GM12864 (cell line): ENCODE measurements around the gene RGSL1.

Experiments
- DNase-seq: peaks from one replicate; pipeline ENCODE4 v3.0.0-alpha.2; 2011; ENCODE audit warnings: low read depth
- H3K4me3 ChIP-seq: 2 replicates; pipeline ENCODE4 v1.5.1; 2011; ENCODE audit warnings: mild to moderate bottlenecking, low read depth, low read length, control low read depth
- TF ChIP-seq, protein P1 (sequence below): IDR thresholded peaks from 2 replicates; pipeline ENCODE4 v1.5.1; 2011; ENCODE audit warnings: low read depth, mild to moderate bottlenecking, moderate library complexity, low read length, control low read depth, inconsistent platforms; ENCODE audit errors: missing control alignments

The RGSL1 gene

DNA sequence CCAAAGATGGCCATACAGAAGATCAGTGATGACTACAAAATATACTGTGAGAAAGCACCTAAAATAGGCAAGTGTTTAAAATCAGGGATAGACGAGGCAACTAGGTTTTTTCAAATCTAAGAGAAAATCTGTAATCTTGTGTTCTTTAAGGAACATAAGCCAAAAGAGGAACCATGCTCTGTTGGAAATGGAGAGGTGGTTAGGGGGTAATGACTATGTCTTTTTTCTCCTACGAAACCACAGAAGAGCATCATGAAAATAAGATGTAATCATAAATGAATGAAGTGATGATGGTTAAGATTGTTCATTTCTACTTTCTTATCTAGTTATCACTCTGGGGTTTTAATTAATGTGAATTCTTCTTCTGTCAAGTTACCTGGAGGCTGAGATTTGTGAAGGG lies 43.1 kb downstream of the RGSL1 start:
- no peak overlapping the region for H3K4me3 ChIP-seq
- TF ChIP-seq, protein P1, sequence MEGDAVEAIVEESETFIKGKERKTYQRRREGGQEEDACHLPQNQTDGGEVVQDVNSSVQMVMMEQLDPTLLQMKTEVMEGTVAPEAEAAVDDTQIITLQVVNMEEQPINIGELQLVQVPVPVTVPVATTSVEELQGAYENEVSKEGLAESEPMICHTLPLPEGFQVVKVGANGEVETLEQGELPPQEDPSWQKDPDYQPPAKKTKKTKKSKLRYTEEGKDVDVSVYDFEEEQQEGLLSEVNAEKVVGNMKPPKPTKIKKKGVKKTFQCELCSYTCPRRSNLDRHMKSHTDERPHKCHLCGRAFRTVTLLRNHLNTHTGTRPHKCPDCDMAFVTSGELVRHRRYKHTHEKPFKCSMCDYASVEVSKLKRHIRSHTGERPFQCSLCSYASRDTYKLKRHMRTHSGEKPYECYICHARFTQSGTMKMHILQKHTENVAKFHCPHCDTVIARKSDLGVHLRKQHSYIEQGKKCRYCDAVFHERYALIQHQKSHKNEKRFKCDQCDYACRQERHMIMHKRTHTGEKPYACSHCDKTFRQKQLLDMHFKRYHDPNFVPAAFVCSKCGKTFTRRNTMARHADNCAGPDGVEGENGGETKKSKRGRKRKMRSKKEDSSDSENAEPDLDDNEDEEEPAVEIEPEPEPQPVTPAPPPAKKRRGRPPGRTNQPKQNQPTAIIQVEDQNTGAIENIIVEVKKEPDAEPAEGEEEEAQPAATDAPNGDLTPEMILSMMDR = no peak
- DNase-seq = no peak

DNA sequence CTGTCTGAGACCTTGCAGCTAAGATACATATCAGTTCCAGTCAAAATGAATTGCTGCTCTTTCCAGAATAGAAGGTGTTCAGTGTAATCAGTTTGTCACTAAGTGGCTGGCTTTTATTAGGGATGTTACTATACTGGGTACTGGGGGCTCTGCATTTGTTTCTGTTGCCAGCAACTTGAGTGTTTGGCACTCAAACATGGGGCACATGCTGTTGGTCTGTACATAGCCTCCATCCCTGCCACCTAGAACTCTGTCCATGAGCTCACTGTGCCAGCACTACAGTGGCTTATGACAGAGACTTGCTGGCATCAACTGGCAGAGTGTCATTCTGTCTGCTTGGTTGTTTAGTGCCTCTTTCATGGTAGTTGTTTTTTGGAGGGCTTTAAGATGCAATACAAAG lies 45.1 kb downstream of the RGSL1 start:
- no peak overlapping the region for H3K4me3 ChIP-seq
- DNase-seq = no peak
- TF ChIP-seq, protein P1 = no peak

DNA sequence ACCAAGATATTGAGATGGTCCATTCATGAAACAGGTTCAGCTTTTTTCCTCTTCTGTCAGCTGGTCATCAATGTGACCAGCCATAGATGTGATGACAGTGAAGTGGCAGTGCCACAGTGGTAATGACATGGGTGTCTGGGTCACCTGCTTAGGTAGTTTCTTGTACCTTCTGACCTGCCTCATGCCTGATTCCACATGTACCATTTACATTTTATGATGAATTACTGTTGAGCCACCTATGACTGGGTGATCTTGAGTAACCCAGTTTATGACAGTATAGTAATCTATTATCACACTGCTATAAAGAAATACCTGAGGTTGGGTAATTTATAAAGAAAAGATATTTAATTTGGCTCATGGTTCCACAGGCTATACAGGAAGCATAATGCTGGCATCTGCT lies 45.7 kb downstream of the RGSL1 start:
- no peak for DNase-seq

DNA sequence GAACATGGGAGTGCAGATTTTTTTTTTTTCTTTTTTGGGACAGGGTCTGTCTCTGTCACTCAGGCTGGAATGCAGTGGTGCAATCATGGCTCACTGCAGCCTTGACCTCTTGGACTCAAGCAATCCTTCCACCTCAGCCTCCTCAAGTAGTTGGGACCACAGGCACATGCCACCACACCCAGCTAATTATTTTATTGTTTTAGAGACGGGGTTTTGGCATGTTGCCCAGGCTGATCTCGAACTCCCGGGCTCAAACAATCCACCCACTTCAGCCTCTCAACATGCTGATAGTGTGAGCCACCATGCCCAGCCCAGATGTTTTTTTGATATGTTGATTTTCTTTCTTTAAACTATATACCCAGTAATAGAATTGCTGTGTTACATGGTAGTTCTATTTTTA lies 57.7 kb downstream of the RGSL1 start:
- no peak overlapping the region for H3K4me3 ChIP-seq
- TF ChIP-seq, protein P1 = no peak
- DNase-seq = no peak

More for the DNA sequence above, 45.7 kb downstream of the RGSL1 start:
- TF ChIP-seq, protein P1 = no peak
- no peak overlapping the region for H3K4me3 ChIP-seq

DNA sequence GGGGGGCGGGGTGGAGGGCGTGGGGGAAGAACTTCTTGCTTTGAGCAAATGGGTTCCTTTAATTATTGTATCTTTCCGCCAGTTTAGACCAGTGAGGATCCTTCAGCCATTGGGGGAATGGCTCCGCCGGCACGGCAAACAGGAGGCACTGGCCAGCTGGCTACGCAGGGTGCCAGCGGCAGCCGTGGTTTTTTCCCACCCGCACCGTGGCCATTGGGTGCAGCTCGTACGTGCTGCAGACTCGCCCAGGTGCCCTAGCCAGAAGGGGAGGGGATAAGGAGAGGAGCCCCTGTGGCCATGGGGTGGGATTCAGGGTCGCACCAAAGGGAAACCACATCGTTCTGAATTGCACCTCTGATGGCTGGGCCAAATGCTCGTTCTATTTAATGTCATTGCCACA lies 65.6 kb downstream of the RGSL1 start:
- TF ChIP-seq, protein P1 = no peak
- no peak overlapping the region for H3K4me3 ChIP-seq
- DNase-seq = no peak

DNA sequence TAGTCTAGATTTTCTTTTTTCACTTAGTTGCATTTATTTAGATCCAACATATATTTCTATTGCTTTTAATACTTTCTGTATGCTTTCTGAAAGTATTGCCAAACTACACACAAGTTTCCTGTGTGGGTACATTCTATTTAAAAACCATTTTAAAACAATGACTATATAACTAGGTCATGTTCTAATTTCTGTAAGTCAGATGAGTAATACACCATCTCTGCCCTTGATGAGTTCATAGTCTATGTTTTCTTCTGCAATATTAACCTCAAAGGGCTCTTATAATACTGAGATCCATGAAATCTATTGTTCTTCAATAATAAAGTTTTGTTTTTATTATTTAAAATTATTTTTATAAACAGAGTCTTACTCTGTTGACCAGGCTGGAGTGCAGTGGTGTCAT lies 70.8 kb downstream of the RGSL1 start:
- no peak overlapping the region for H3K4me3 ChIP-seq
- DNase-seq = no peak
- TF ChIP-seq, protein P1 = no peak

DNA sequence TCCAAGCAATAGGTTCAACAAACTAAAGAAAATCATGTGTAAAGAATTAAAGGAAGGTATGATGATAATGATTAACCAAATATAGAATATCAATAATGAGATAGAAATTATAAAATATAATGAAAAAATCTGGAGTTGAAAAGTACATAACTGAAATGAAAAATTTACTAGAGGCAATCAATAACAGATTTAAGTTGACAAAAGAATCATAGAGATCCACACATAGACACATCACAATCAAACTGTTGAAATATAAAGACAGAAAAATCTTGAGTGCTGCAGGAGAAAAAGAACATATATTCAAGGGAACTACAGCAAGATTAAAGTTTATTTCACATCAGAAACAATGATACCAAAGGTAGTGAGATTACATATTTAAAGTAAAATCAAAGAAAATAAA lies 75.4 kb downstream of the RGSL1 start:
- TF ChIP-seq, protein P1 = no peak
- H3K4me3 ChIP-seq = no peak overlapping the region
- DNase-seq = no peak
